Measurements from ENCODE around the gene TEDC1.
A peak's percentile ranks its signal among the peaks of the same experiment; 100 is the strongest.

TEDC1 gene

GRCh38 chr14:105474483-105475268, 16.4 kb upstream of the TEDC1 start, which contains the start of gene CRIP2:
Gene CRIP2, plus strand, starts transcription at chr14:105474821. Its CDS starts 42 bp downstream, at chr14:105474863.
- DNase-seq, result peak; percentile 55

GRCh38 chr14:105475269-105476096, 15.6 kb upstream of the TEDC1 start:
- no peak for DNase-seq

- no peak for DNase-seq
Observed at GRCh38 chr14:105476097-105476830, 14.8 kb upstream of the TEDC1 start.

GRCh38 chr14:105476831-105477659, 14.0 kb upstream of the TEDC1 start:
- no peak for DNase-seq

- peak; percentile 87 for DNase-seq
Observed at GRCh38 chr14:105477660-105478397, 13.2 kb upstream of the TEDC1 start.

- peak; percentile 52 for DNase-seq
Observed at GRCh38 chr14:105478398-105479251, 12.4 kb upstream of the TEDC1 start.

- no peak for DNase-seq
Observed at GRCh38 chr14:105479431-105480158, 11.5 kb upstream of the TEDC1 start.

- no peak for DNase-seq
Observed at GRCh38 chr14:105480199-105480746, 10.8 kb upstream of the TEDC1 start.

- peak; percentile 91 for DNase-seq
Observed at GRCh38 chr14:105480807-105481801, 9.9 kb upstream of the TEDC1 start.

- peak; percentile 99 for DNase-seq
Observed at GRCh38 chr14:105481886-105482457, 9.1 kb upstream of the TEDC1 start.

- DNase-seq, result no peak
Observed at GRCh38 chr14:105482486-105483110, 8.4 kb upstream of the TEDC1 start.

- no peak for DNase-seq
Observed at GRCh38 chr14:105483300-105484068, 7.6 kb upstream of the TEDC1 start.

GRCh38 chr14:105484069-105484996, 6.7 kb upstream of the TEDC1 start:
- DNase-seq, result peak; percentile 80

GRCh38 chr14:105484997-105485393, 6.1 kb upstream of the TEDC1 start:
- no peak for DNase-seq

GRCh38 chr14:105485739-105486162, 5.3 kb upstream of the TEDC1 start:
- peak; percentile 75 for DNase-seq

All from CD4-positive, alpha-beta T cell treated with Interferon gamma for 1 hour (primary cell).